ENCODE results near the gene PLPP4. TPM values are rescaled to one million over a fixed set of nuclear protein-coding genes. Genes with fewer than 3 reads are reported as not detected.
A peak's percentile ranks its signal among the peaks of the same experiment; 100 is the strongest.

The PLPP4 gene
- total and polyA plus RNA-seq, 10 of the 15 experiments (the other 5 are each of a cell fraction or from before 2014, with no cell fraction given) = 0.08 to 3.1 (median 0.26) TPM; not detected in 3

GRCh38 chr10:120527691-120528090, 70.7 kb downstream of the PLPP4 start:
- POLR2A ChIA-PET = no interaction called here
- Histone ChIP-seq H3K79me2 (ENCODE audit: control insufficient read depth, insufficient read depth, low read length) (no peaks in the 10 kb centered on the region), H3K4me2 (ENCODE audit: control insufficient read depth, insufficient read depth) (no peak overlapping the region), H2AFZ (ENCODE audit: control insufficient read depth, low read depth, low read length) (no peak overlapping the region), H3K9me3 (replicated peaks; ENCODE audit: control insufficient read depth, insufficient read depth, low read length) (no peaks in the 10 kb centered on the region), H3K27ac (ENCODE audit: control insufficient read depth, insufficient read depth) (no peak overlapping the region), H3K36me3 (ENCODE audit: control insufficient read depth in 2 of 2, insufficient read depth in 2 of 2, low read length in 1 of 2) (no peaks in the 10 kb centered on the region), H3K27me3 (replicated peaks in 1 of 2; ENCODE audit: control insufficient read depth in 2 of 2, insufficient read depth in 2 of 2, low read length in 1 of 2) (no peaks in the 10 kb centered on the region), H3K9ac (ENCODE audit: control insufficient read depth, insufficient read depth, low read length) (no peak overlapping the region), H3K4me1 (ENCODE audit: control insufficient read depth, insufficient read depth, low read length) (no peaks in the 10 kb centered on the region), H3K4me3 (no peak overlapping the region), H4K20me1 (ENCODE audit: control insufficient read depth, insufficient read depth) (no peaks in the 10 kb centered on the region)
- TF ChIP-seq GATAD2B (conservative IDR thresholded peaks at IDR 0.05; ENCODE audit: low read depth) (no peak), NRF1 (conservative IDR thresholded peaks at IDR 0.05; ENCODE audit: low read depth, low read length) (no peak), E2F4 (IDR thresholded peaks at IDR 0.05; ENCODE audit: low read depth, low read length) (no peak), EZH2 (IDR thresholded peaks at IDR 0.05; ENCODE audit: borderline replicate concordance, control insufficient read depth, low read depth, low read length) (no peak)
- ATAC-seq (no peak), DNase-seq (ENCODE audit: low read depth, low spot score) (no peak), FAIRE-seq (no peak)
- CTCF ChIA-PET = no interaction called here
- intact Hi-C loops (cut with micrococcal nuclease; ENCODE audit: unreplicated experiment) = no loop called here
- in situ Hi-C loops (cut with MboI) = no loop called here
- SMC1A ChIA-PET (ENCODE audit: uncharacterized antibody, unreplicated experiment) = interaction anchor here (1.0 kb wide), 1 partner anchor 31 kb away, joined by 3 read pairs; no protein-coding TSS in a partner anchor
- RAD21 ChIA-PET (ENCODE audit: unreplicated experiment) = no interaction called here
- 67% methylated on average over 2 of the region's 3 CpGs for WGBS (ENCODE audit: insufficient coverage, insufficient replicate concordance, low lambda C conversion rate, missing lambda C conversion rate)
- BruUV-seq (replicated peaks) = no TSS peak

- SMC1A ChIA-PET (ENCODE audit: uncharacterized antibody, unreplicated experiment) = interaction anchor here (0.7 kb wide), 1 partner anchor 25 kb away, joined by 3 read pairs; no protein-coding TSS in a partner anchor
- no peak for DNase-seq (ENCODE audit: low read depth, low spot score)
- TF ChIP-seq ZNF24 (IDR thresholded peaks at IDR 0.05) (no peak), USF1 (IDR thresholded peaks at IDR 0.05; ENCODE audit: borderline replicate concordance, extremely low read length, insufficient read depth, low read depth, low read length) (no peak), IRF4 (IDR thresholded peaks at IDR 0.05; ENCODE audit: low read depth, low read length) (no peak), TCF7 (IDR thresholded peaks at IDR 0.05; ENCODE audit: borderline replicate concordance) (no peak), TCF3 (IDR thresholded peaks at IDR 0.05; ENCODE audit: borderline replicate concordance, insufficient read depth, low read depth, low read length) (no peak), STAT3 (IDR thresholded peaks at IDR 0.05; ENCODE audit: low read depth, low read length) (no peak), YBX1 (IDR thresholded peaks at IDR 0.05) (no peak), RAD51 (IDR thresholded peaks at IDR 0.05) (no peak), PAX8 (IDR thresholded peaks at IDR 0.05) (no peak), REST (IDR thresholded peaks at IDR 0.05; ENCODE audit: low read depth, low read length) (no peak)
These were observed 73.7 kb downstream of the PLPP4 start for GRCh38 chr10:120530699-120531098.

More at GRCh38 chr10:120530699-120531098, 73.7 kb downstream of the PLPP4 start:
- Histone ChIP-seq H3K4me2 (ENCODE audit: control insufficient read depth, insufficient read depth) (no peak overlapping the region), H3K79me2 (ENCODE audit: control insufficient read depth, insufficient read depth, low read length) (no peaks in the 10 kb centered on the region), H3K36me3 (ENCODE audit: control insufficient read depth in 2 of 2, insufficient read depth in 2 of 2, low read length in 1 of 2) (no peaks in the 10 kb centered on the region), H3K4me3 (no peak overlapping the region), H3K9ac (ENCODE audit: control insufficient read depth, insufficient read depth, low read length) (no peak overlapping the region), H2AFZ (ENCODE audit: control insufficient read depth, low read depth, low read length) (no peak overlapping the region), H3K27ac (ENCODE audit: control insufficient read depth, insufficient read depth) (no peak overlapping the region), H3K27me3 (replicated peaks in 1 of 2; ENCODE audit: control insufficient read depth in 2 of 2, insufficient read depth in 2 of 2, low read length in 1 of 2) (no peaks in the 10 kb centered on the region), H3K9me3 (replicated peaks; ENCODE audit: control insufficient read depth, insufficient read depth, low read length) (no peaks in the 10 kb centered on the region), H3K4me1 (ENCODE audit: control insufficient read depth, insufficient read depth, low read length) (no peaks in the 10 kb centered on the region), H4K20me1 (ENCODE audit: control insufficient read depth, insufficient read depth) (no peaks in the 10 kb centered on the region)
- in situ Hi-C loops (cut with MboI) (no loop called here), intact Hi-C loops (cut with micrococcal nuclease; ENCODE audit: unreplicated experiment) (no loop called here)
- BruUV-seq (replicated peaks) = no TSS peak
- peak; percentile 29; the same call in 1 of the 3 replicates for ATAC-seq
- no peak for FAIRE-seq
- ChIA-PET CTCF (no interaction called here), POLR2A (no interaction called here), RAD21 (ENCODE audit: unreplicated experiment) (no interaction called here)
- WGBS (ENCODE audit: insufficient coverage, insufficient replicate concordance, low lambda C conversion rate, missing lambda C conversion rate) = 0% methylated on average over 1 of the region's 1 CpG

All from GM12878 (cell line).